ENCODE data around the gene CTSG. TPM values are rescaled to one million over a fixed set of nuclear protein-coding genes. Genes with fewer than 3 reads are reported as not detected.
"Not testable (repeated sequence)": the region's sequence is repeated elsewhere in the genome, so short reads cannot be mapped to it uniquely, and the experiment has no call there.

CTSG gene
- total RNA-seq, 2 donors from 2014 or later, result 1.3 to 10.7 TPM

DNA sequence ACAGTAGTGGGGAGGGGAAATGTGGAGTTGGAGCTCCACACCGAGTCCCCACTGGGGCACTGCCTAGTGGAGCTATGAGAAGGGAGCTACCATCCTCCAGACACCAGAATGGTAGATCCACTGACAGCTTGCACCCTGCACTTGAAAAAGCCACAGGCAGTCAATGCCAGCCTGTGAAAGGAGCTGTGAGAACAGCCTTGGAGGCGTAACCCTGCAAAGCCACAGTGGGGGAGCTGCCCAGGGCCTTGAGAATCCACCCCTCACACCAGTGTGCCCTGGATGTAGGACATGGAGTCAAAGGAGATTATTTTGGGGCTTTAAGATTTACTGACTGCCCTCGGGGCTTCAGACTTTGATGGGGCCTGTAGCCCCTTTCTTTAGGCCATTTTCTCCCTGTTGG, 12.5 kb downstream of the CTSG start:
- intact Hi-C loops (cut with DNase I, micrococcal nuclease), result no loop called here
- DNase-seq (no peak), ATAC-seq (no peak)

DNA sequence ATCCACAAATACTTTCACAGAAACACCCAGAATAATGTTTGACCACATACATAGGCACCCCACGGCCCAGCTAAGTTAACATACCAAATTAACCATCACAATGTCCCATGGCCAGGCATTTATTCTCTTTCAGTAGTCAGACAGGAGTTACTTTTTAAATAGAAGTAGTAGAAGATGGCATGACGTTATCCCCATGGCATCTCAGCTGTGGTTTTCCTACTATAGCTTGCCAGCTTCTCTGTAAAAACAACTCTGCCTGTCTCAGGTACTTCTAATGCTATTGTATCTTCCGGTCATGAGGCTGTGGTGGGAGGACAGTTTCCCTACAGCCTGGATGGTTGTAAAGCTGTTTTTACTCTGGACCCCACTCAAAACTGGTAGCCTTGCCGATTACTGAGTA, 19.3 kb downstream of the CTSG start:
- ATAC-seq, result no peak
- intact Hi-C loops (cut with DNase I, micrococcal nuclease), result no loop called here

DNA sequence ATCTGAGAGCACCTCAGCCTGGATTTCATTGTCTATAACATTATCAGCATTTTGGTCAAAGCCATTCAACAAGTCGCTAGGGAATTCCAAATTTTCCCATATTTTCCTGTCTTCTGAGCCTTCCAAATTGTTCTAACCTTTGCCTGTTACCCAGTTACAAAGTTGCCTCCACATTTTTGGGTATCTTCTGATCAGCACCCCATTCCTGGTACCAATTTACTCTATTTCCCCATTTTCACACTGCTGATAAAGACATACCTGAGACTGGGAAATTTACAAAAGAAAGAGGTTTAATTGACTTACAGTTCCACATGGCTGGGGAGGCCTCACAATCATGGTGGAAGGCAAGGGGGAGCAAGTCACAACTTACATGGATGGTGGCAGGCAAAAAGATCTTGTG, 27.0 kb downstream of the CTSG start:
- DNase-seq; ATAC-seq; intact Hi-C loops (cut with DNase I, micrococcal nuclease): not testable (repeated sequence)

More for the DNA sequence above, 19.3 kb downstream of the CTSG start:
- no peak for DNase-seq

DNA sequence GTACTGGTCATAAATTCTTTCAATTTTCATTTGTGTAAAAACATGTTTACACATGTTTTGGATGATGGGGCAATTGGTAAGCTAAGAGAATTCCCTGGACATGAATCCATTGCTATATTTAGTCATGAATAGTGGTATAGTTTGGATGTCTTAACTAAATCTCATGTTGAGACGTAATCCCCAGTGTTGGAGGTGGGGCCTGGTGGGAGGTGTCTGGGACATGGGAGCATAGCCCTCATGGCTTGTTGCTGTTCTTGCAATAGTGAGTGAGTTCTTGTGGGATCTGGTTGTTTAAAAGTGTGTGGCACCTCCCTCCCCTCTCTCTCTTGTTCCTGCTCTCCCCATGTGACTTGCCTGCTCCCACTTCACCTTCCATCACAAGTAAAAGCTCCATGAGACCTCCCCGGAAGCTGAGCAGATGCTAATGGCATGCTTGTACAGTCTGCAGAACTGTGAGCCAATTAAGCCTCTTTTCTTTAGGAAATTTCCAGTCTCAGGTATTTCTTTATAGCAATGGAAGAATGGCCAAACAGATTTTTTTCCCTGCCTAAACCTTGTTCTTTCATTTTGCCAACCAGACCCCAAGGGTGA, 33.6 kb downstream of the CTSG start:
- DNase-seq (no peak), ATAC-seq (no peak)
- intact Hi-C loops (cut with DNase I, micrococcal nuclease), result no loop called here

DNA sequence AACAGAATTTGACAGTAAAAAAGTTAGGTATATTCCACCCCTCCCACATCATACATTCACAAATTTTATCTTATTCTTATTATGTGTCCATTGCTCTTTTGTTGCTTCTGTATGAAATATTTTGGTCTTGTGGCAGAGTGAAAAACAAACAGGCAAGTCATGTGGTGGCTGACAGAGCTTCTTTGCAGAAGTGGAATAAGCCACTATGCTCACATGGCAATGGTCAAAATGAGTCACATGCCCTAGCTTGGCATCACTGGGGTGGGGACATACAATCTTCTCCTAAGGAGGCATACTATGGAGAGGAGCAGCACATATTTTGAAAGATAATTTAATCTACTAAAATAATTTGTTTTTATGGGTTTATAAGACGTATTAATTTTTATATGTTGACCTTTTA, 40.3 kb downstream of the CTSG start:
- ATAC-seq, result no peak
- intact Hi-C loops (cut with DNase I, micrococcal nuclease), result no loop called here

DNA sequence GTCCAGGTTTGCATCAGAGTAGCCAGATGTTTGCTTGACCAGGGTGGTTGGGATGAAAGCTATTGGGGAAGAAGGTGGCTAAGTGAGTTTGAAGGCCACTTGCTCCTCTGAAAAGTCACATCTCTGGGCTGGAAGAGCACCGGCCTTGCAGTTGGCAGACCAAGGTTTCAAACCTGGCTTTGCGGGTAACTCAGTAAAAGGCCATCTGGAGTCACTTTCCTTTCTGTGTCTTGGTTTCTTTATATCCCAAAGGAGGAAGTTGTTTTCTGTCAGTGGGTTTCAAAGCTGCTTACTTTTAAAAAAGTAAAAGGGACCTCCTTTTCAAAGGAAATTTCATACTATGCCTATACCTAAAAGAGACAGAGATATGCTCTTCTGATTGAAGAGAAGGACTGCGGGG, 41.8 kb downstream of the CTSG start:
- no peak for DNase-seq
- peak; percentile 6 for ATAC-seq
- intact Hi-C loops (cut with DNase I, micrococcal nuclease), result no loop called here

More for the DNA sequence above, 40.3 kb downstream of the CTSG start:
- no peak for DNase-seq

- DNase-seq; intact Hi-C loops (cut with DNase I, micrococcal nuclease); ATAC-seq: not testable (repeated sequence)
Measured at GRCh38 chr14:24525877-24526620, 50.0 kb downstream of the CTSG start.

Other genes starting within 250 kb of the CTSG start
- 10 to 100 TPM; 10.1 to 16.4 TPM for gene ADCY4, start 241.2 kb downstream of the CTSG start, total RNA-seq
- 10 to 100 TPM; 56.6 to 67.9 TPM for gene RIPK3, start 236.3 kb downstream of the CTSG start, total RNA-seq
- 10 to 100 TPM; 12.8 to 17.4 TPM for gene NFATC4, start 208.1 kb downstream of the CTSG start, total RNA-seq
- 10 to 100 TPM; 11.7 to 13.2 TPM for gene NYNRIN, start 177.2 kb downstream of the CTSG start, total RNA-seq
- gene CBLN3, start 146.6 kb downstream of the CTSG start, total RNA-seq, result 1 to 10 TPM; 2.0 to 2.5 TPM
- gene KHNYN, start 146.3 kb downstream of the CTSG start, total RNA-seq, result 10 to 100 TPM; 70.8 to 97.3 TPM
- 10 to 100 TPM; 34.4 to 40.8 TPM for gene SDR39U1, start 133.5 kb downstream of the CTSG start, total RNA-seq
- gene CMA1, start 68.0 kb downstream of the CTSG start, total RNA-seq, result 1 to 10 TPM in 1 of 2 donors, not detected in 1; 4.4 TPM
- not detected for gene GZMH, start 33.4 kb upstream of the CTSG start, total RNA-seq
- 1 to 10 TPM; 1.3 to 4.2 TPM for gene GZMB, start 57.9 kb upstream of the CTSG start, total RNA-seq